Sigmoid colon (tissue), 4 donors: ENCODE measurements around the gene HLA-DMB.

Source experiments
- CTCF ChIP-seq, 4 experiments: fragments of 450-650 bp in 3 of 4; fragments of 200-600 bp in 1 of 4; IDR thresholded peaks; one replicate each; pipeline ENCODE4 v1.5.1; 2016 to 2019; ENCODE audit warnings: antibody characterized with exemption in 4 of 4, mild to moderate bottlenecking in 3 of 4, moderate library complexity in 2 of 4
- POLR2AphosphoS5 ChIP-seq, 4 donors: sonication (generic); formaldehyde crosslinking; IDR thresholded peaks; one replicate each; pipeline ENCODE4 v1.6.1; 2017; ENCODE audit warnings: antibody characterized with exemption in 4 of 4

- TF ChIP-seq POLR2AphosphoS5 (IDR thresholded peaks at IDR 0.05) = no peak
- no peak for TF ChIP-seq CTCF (IDR thresholded peaks at IDR 0.05)
Observed at GRCh38 chr6:32974541-32975308, 33.9 kb upstream of the HLA-DMB start.
